SU-DHL-6 (cell line): ENCODE measurements around the gene KPRP.

Source experiments
- H2AFZ ChIP-seq: fragments of 200-600 bp; sonication (generic); 2 replicates; pipeline ENCODE4 v1.6.1; 2014; ENCODE audit warnings: low read depth, mild to moderate bottlenecking, moderate library complexity, mixed read lengths, antibody characterized with exemption, low read length; ENCODE audit not compliant: severe bottlenecking
- H3F3A ChIP-seq: fragments of 200-600 bp; shearing (Covaris generic); 2 replicates; pipeline ENCODE4 v1.6.0; 2016; ENCODE audit warnings: antibody characterized with exemption, mild to moderate bottlenecking; ENCODE audit not compliant: insufficient read depth
- H3K27ac ChIP-seq: fragments of 200-600 bp; sonication (generic); 2 replicates; pipeline ENCODE4 v1.5.1; 2016; ENCODE audit warnings: low read depth, mild to moderate bottlenecking, low read length, moderate library complexity, mixed read lengths
- H3K27me3 ChIP-seq: fragments of 200-600 bp; sonication (generic), shearing (Covaris generic); 2 replicates; pipeline ENCODE4 v1.6.0; 2014; ENCODE audit warnings: mild to moderate bottlenecking, low read length
- H3K36me3 ChIP-seq: fragments of 200-600 bp; sonication (generic); 2 replicates; pipeline ENCODE4 v1.6.1; 2014; ENCODE audit warnings: mild to moderate bottlenecking, low read length, mixed read lengths
- H3K4me2 ChIP-seq: fragments of 300-600, 200-600 bp; shearing (Covaris generic), sonication (generic); 2 replicates; pipeline ENCODE4 v1.6.0; 2014; ENCODE audit warnings: low read length, low read depth, mild to moderate bottlenecking; ENCODE audit not compliant: poor library complexity, severe bottlenecking
- H3K4me3 ChIP-seq: fragments of 200-600 bp; sonication (generic); 2 replicates; pipeline ENCODE4 v1.5.1; 2014; ENCODE audit warnings: antibody characterized with exemption, low read length, mild to moderate bottlenecking, mixed read lengths; ENCODE audit not compliant: insufficient read depth, poor library complexity, severe bottlenecking
- H3K79me2 ChIP-seq: fragments of 200-600 bp; sonication (generic); 2 replicates; pipeline ENCODE4 v1.6.1; 2014; ENCODE audit warnings: mild to moderate bottlenecking, low read length, moderate library complexity; ENCODE audit not compliant: insufficient read depth
- H3K9ac ChIP-seq: fragments of 200-600 bp; sonication (generic); 2 replicates; pipeline ENCODE4 v1.7.0; 2014; ENCODE audit warnings: mild to moderate bottlenecking, low read length
- H3K9me2 ChIP-seq: fragments of 200-600 bp; sonication (generic); replicated peaks from 2 replicates; pipeline ENCODE4 v1.6.1; 2014; ENCODE audit warnings: low read length; ENCODE audit not compliant: insufficient read depth
- H3K9me3 ChIP-seq: fragments of 200-600 bp; sonication (generic); 2 replicates; pipeline ENCODE4 v1.6.1; 2014; ENCODE audit warnings: low read length, mixed read lengths; ENCODE audit not compliant: insufficient read depth
- H4K20me1 ChIP-seq: fragments of 200-600 bp; sonication (generic); 2 replicates; pipeline ENCODE4 v1.6.1; 2014; ENCODE audit warnings: low read depth, mild to moderate bottlenecking, antibody characterized with exemption, low read length, moderate library complexity, mixed read lengths
- EZH2phosphoT487 ChIP-seq: fragments of 200-600 bp; sonication (generic), shearing (Covaris generic); conservative IDR thresholded peaks from 2 replicates; pipeline ENCODE4 v1.6.1; 2018; ENCODE audit warnings: mild to moderate bottlenecking, antibody characterized with exemption, low read length, moderate library complexity, mixed read lengths
- TF ChIP-seq, protein P1 (sequence below): fragments of 200-600 bp; sonication (generic); IDR thresholded peaks from one replicate; pipeline ENCODE4 v1.5.1; 2017; ENCODE audit warnings: antibody characterized with exemption, mild to moderate bottlenecking, low read length, moderate library complexity; ENCODE audit not compliant: insufficient read depth, poor library complexity, severe bottlenecking

The KPRP gene

DNA sequence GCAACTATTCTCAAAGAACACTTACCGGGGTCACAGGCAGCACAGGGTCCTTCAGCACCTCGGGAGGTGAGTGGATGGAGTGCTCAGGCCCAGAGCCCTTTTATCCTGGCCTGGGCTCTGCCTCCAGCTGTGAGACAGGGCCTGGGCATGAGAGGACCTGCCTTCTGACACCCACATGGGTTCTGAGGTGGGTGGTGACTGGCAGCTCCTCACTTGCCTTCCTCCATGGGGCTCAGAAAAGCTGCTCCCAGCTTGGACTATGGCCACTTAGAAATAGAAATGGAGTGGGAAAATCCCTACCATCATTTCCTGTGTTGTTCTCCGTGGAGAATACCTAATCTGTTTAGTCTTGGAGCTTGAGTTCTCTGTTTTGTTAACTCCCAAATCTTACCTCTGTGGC, 48.8 kb downstream of the KPRP start, which contains the start of gene LCE1C:
TSS of gene LCE1C (minus strand) at position 76 of the 400 bp plus-strand sequence. CDS start 1,173 bp downstream, outside the sequence.
- H3K27ac ChIP-seq: no peak within 1 kb of the TSS
- H2AFZ ChIP-seq: no peak within 1 kb of the TSS
- H3K9me2 ChIP-seq: no peaks in the 10 kb centered on the region; the same call in 1 of the 2 replicates
- no peak for TF ChIP-seq EZH2phosphoT487
- TF ChIP-seq, protein P1, sequence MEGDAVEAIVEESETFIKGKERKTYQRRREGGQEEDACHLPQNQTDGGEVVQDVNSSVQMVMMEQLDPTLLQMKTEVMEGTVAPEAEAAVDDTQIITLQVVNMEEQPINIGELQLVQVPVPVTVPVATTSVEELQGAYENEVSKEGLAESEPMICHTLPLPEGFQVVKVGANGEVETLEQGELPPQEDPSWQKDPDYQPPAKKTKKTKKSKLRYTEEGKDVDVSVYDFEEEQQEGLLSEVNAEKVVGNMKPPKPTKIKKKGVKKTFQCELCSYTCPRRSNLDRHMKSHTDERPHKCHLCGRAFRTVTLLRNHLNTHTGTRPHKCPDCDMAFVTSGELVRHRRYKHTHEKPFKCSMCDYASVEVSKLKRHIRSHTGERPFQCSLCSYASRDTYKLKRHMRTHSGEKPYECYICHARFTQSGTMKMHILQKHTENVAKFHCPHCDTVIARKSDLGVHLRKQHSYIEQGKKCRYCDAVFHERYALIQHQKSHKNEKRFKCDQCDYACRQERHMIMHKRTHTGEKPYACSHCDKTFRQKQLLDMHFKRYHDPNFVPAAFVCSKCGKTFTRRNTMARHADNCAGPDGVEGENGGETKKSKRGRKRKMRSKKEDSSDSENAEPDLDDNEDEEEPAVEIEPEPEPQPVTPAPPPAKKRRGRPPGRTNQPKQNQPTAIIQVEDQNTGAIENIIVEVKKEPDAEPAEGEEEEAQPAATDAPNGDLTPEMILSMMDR: no peak
- H3K27me3 ChIP-seq: 0 out of 2 replicates have a peak, but pooled peaks cover 4% of the 10 kb centered on the region
- H3K79me2 ChIP-seq: no peaks in the 10 kb centered on the region
- H3K4me3 ChIP-seq: no peak within 1 kb of the TSS
- no peaks in the 10 kb centered on the region for H3K9me3 ChIP-seq
- H3K4me2 ChIP-seq: no peak within 1 kb of the TSS
- H3K9ac ChIP-seq: no peak within 1 kb of the TSS
- H4K20me1 ChIP-seq: no peaks in the 10 kb centered on the region
- H3F3A ChIP-seq: no peaks in the 10 kb centered on the region
- H3K36me3 ChIP-seq: no peaks in the 10 kb centered on the region

- H3F3A ChIP-seq: no peaks in the 10 kb centered on the region
- no peak overlapping the region for H3K4me3 ChIP-seq
- H3K4me2 ChIP-seq: no peak overlapping the region
- no peak overlapping the region for H3K9ac ChIP-seq
- no peaks in the 10 kb centered on the region for H4K20me1 ChIP-seq
- H3K9me2 ChIP-seq: no peaks in the 10 kb centered on the region; the same call in 1 of the 2 replicates
- TF ChIP-seq, protein P1: no peak
- TF ChIP-seq EZH2phosphoT487: no peak
- no peak overlapping the region for H3K27ac ChIP-seq
- H2AFZ ChIP-seq: no peak overlapping the region
- 0 out of 2 replicates have a peak, but pooled peaks cover 4% of the 10 kb centered on the region for H3K27me3 ChIP-seq
- no peaks in the 10 kb centered on the region for H3K79me2 ChIP-seq
- H3K36me3 ChIP-seq: no peaks in the 10 kb centered on the region
- H3K9me3 ChIP-seq: no peaks in the 10 kb centered on the region
Observed at GRCh38 chr1:152811050-152811449, 53.2 kb downstream of the KPRP start.
